ENCODE data around the gene COX10. TPM values are rescaled to one million over a fixed set of nuclear protein-coding genes. Genes with fewer than 3 reads are reported as not detected.

COX10 gene
- total RNA-seq, 1 donor from 2014 or later = 11.8 TPM

- peak; percentile 18 for FAIRE-seq
- no peaks in the 10 kb centered on the region for H3K27me3 ChIP-seq (ENCODE audit: control insufficient read depth, insufficient read depth, low read length)
- no peak overlapping the region for H3K4me3 ChIP-seq (ENCODE audit: low read depth, low read length)
Measured at GRCh38 chr17:14038206-14038605, 31.1 kb upstream of the COX10 start.

GRCh38 chr17:14042411-14042810, 26.9 kb upstream of the COX10 start:
- FAIRE-seq (no peak), DNase-seq (ENCODE audit: low read depth) (no peak)
- no peak for TF ChIP-seq CTCF (IDR thresholded peaks at IDR 0.05; ENCODE audit: insufficient read depth, low read length, severe bottlenecking)
- Histone ChIP-seq H3K36me3 (ENCODE audit: control insufficient read depth, insufficient read depth, low read length) (no peaks in the 10 kb centered on the region), H3K27me3 (ENCODE audit: control insufficient read depth, insufficient read depth, low read length) (no peaks in the 10 kb centered on the region), H3K4me3 (ENCODE audit: low read depth, low read length) (no peak overlapping the region)

More at GRCh38 chr17:14038206-14038605, 31.1 kb upstream of the COX10 start:
- no peak for TF ChIP-seq CTCF (IDR thresholded peaks at IDR 0.05; ENCODE audit: insufficient read depth, low read length, severe bottlenecking)
- H3K36me3 ChIP-seq (ENCODE audit: control insufficient read depth, insufficient read depth, low read length) = peaks cover 3% of the 10 kb centered on the region
- peak; percentile 2 for DNase-seq (ENCODE audit: low read depth)

- no peaks in the 10 kb centered on the region for H3K36me3 ChIP-seq (ENCODE audit: control insufficient read depth, insufficient read depth, low read length)
- TF ChIP-seq CTCF (IDR thresholded peaks at IDR 0.05; ENCODE audit: insufficient read depth, low read length, severe bottlenecking) = no peak
- H3K27me3 ChIP-seq (ENCODE audit: control insufficient read depth, insufficient read depth, low read length) = no peaks in the 10 kb centered on the region
- FAIRE-seq (no peak), DNase-seq (ENCODE audit: low read depth) (no peak)
- H3K4me3 ChIP-seq (ENCODE audit: low read depth, low read length) = no peak overlapping the region
Measured at GRCh38 chr17:14044702-14045101, 24.6 kb upstream of the COX10 start.

- no peaks in the 10 kb centered on the region for H3K27me3 ChIP-seq (ENCODE audit: control insufficient read depth, insufficient read depth, low read length)
- no peak for TF ChIP-seq CTCF (IDR thresholded peaks at IDR 0.05; ENCODE audit: insufficient read depth, low read length, severe bottlenecking)
- FAIRE-seq = no peak
Measured at GRCh38 chr17:14046978-14047377, 22.3 kb upstream of the COX10 start.

GRCh38 chr17:14047591-14047990, 21.7 kb upstream of the COX10 start:
- FAIRE-seq = no peak
- no peak for TF ChIP-seq CTCF (IDR thresholded peaks at IDR 0.05; ENCODE audit: insufficient read depth, low read length, severe bottlenecking)
- Histone ChIP-seq H3K4me3 (ENCODE audit: low read depth, low read length) (no peak overlapping the region), H3K36me3 (ENCODE audit: control insufficient read depth, insufficient read depth, low read length) (peaks cover 2% of the 10 kb centered on the region), H3K27me3 (ENCODE audit: control insufficient read depth, insufficient read depth, low read length) (no peaks in the 10 kb centered on the region)
- DNase-seq (ENCODE audit: low read depth) = no peak

More at GRCh38 chr17:14046978-14047377, 22.3 kb upstream of the COX10 start:
- DNase-seq (ENCODE audit: low read depth) = no peak
- no peak overlapping the region for H3K4me3 ChIP-seq (ENCODE audit: low read depth, low read length)
- peaks cover 2% of the 10 kb centered on the region for H3K36me3 ChIP-seq (ENCODE audit: control insufficient read depth, insufficient read depth, low read length)

- no peaks in the 10 kb centered on the region for H3K27me3 ChIP-seq (ENCODE audit: control insufficient read depth, insufficient read depth, low read length)
- peaks cover 2% of the 10 kb centered on the region for H3K36me3 ChIP-seq (ENCODE audit: control insufficient read depth, insufficient read depth, low read length)
- FAIRE-seq = no peak
- no peak for DNase-seq (ENCODE audit: low read depth)
- no peak overlapping the region for H3K4me3 ChIP-seq (ENCODE audit: low read depth, low read length)
- peak; percentile 37 for TF ChIP-seq CTCF (IDR thresholded peaks at IDR 0.05; ENCODE audit: insufficient read depth, low read length, severe bottlenecking)
Measured at GRCh38 chr17:14048169-14048568, 21.1 kb upstream of the COX10 start.

All from bronchial epithelial cell (primary cell).